Endothelial cell of umbilical vein (primary cell): ENCODE results near the gene CCDC194.

Source experiments
- CTCF ChIP-seq, 2 donors: IDR thresholded peaks; 1 replicate in 1 of 2; 2 replicates in 1 of 2; pipeline ENCODE4 v1.5.1; 2011; ENCODE audit warnings: low read length in 2 of 2, mild to moderate bottlenecking in 2 of 2, moderate library complexity in 2 of 2, control low read depth in 1 of 2, inconsistent platforms in 1 of 2, low read depth in 1 of 2; ENCODE audit not compliant: insufficient read depth in 1 of 2; ENCODE audit errors: extremely low read depth in 1 of 2
- JUN ChIP-seq: IDR thresholded peaks from 2 replicates; pipeline ENCODE4 v1.6.1; 2011; ENCODE audit warnings: borderline replicate concordance, low read depth; ENCODE audit not compliant: insufficient read length, insufficient read depth
- POLR2A ChIP-seq: IDR thresholded peaks from 2 replicates; pipeline ENCODE4 v1.6.1; 2012; ENCODE audit warnings: low read depth, mild to moderate bottlenecking, control low read depth, low read length
- POLR2AphosphoS5 ChIP-seq: IDR thresholded peaks from 2 replicates; pipeline ENCODE4 v1.6.1; 2012; ENCODE audit warnings: low read depth, mild to moderate bottlenecking, control low read depth, low read length, moderate library complexity; ENCODE audit not compliant: insufficient read depth

DNA sequence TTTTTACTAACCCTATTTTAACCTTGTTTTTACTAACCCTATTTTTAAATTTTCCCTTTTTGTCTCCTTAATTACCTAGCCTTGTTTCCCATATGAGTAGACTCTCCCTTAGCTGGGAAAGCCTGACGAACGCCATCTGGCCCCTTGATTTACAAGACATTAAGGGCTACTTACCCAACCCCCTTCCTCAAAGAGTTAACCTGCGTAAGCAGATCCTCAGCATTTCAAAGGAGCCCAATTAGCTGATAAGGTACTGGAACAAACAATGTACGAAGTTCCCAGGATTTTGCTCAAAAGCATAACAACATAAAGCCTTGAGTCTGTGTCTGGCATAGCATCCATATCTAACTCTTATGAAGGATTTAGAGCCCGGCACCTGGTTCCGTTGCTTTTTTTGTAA, 21.1 kb upstream of the CCDC194 start:
- TF ChIP-seq POLR2A: no peak
- no peak for TF ChIP-seq JUN
- TF ChIP-seq CTCF (IDR thresholded peaks at IDR 0.05; ENCODE audit: extremely low read depth in 1 of 2, insufficient read depth in 1 of 2, low read depth in 1 of 2, low read length in 2 of 2): no peak
- TF ChIP-seq POLR2AphosphoS5: no peak
